Femur (tissue), 1 donor: ENCODE data around the gene MICALL2.
A peak's percentile ranks its signal among the peaks of the same experiment; 100 is the strongest.

ENCODE experiments used
- DNase-seq: peaks from one replicate; pipeline ENCODE4 v3.0.0-alpha.2; 2017

MICALL2 gene

DNA sequence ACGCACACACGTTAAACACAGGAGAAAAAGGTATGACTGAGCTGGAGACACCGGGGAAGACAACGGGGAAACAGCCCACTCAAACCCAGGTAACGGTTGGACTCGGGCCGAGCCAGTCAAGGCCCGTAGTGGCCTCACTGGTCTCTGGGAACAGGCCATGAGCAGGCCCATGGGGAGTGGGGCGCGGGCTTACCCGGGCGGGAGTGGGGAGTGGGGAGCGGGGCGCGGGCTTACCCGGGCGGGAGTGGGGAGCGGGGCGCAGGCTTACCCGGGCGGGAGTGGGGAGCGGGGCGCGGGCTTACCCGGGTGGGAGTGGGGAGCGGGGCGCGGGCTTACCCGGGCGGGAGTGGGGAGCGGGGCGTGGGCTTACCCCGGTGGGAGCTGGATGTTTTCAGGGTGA, 33.4 kb upstream of the MICALL2 start:
- no peak for DNase-seq

DNA sequence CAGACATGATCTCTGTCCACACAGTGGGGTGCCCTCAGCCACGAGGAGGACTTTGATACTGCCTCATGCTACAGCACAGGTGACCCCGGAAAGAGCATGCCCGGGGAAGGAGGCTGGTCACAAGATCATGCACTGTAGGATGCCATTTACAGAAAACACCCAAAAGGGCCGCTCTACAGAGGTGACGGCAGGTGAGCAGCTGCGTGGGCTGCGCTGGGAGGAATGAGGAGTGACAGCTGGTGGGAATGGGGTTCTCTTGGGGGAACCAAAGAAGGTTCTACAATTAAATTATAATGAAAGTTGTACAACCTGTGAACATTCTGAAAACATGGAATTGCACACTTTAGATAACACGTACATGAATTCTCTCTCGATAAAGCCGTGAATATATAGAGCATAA, 33.0 kb upstream of the MICALL2 start:
- no peak for DNase-seq

- DNase-seq: no peak
Measured at GRCh38 chr7:1490837-1491236, 31.6 kb upstream of the MICALL2 start.

DNA sequence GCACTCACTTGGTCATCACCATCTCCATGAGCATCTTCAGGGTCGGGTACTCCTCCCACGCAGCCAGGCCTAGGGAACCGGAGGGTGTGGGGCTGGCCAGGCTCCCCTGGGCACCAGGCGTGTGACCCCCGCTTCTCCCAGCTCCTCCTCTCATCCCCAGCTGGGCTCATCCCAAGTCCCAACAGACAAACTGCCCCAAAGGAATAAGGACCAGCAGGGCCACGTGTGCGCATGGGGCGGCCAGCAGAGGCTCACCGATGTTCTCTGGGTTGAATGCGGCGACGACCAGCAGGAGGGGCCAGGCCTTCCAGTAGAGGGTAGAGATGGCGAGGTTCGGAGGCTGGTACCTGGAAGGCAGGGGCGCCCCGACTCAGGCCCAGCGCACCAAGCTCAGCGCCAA, 30.1 kb upstream of the MICALL2 start:
- DNase-seq: no peak

- no peak for DNase-seq
Measured at GRCh38 chr7:1488016-1488415, 28.7 kb upstream of the MICALL2 start.

- no peak for DNase-seq
Measured at GRCh38 chr7:1487466-1487865, 28.2 kb upstream of the MICALL2 start.

DNA sequence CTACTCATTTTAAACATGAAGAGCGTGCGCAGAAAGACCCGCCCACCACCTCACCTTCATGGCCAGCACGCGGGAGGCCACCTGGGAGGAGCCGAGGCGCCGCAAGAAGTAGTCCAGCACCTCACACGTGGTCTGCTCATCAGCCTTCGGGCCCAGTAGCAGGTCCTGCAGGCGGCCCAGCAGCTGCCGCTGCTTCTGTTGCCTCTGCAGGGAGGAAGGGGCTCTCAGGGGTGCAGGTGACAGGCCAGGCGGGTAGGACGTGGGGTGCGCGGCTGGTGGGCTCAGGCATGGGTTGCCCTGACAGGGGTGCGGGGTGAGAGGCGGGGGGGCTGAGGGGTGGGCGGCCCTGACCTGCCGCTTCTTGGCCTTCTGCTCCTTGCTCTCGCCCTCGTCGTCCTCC, 27.3 kb upstream of the MICALL2 start:
- DNase-seq: no peak

DNA sequence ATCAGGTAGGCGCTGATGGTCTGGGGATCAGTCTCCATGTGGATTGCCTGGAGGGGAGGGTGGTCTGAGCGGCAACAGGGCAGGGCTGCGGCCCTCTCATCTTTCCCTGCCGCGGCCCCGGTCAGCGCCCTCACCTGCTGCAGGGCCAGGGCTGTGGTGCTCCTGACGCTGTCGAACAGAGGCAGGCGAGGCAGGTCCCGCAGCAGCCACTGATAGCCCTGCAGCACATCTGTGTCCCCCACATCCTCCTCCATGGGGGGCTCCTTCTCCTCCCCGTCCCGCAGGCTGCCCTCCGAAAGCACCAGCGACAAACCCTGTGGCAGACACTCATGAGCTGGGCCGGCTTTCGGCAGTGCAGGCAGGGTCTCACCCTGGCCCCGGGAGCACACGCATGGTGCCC, 25.9 kb upstream of the MICALL2 start:
- no peak for DNase-seq

GRCh38 chr7:1484569-1484968, 25.3 kb upstream of the MICALL2 start:
- no peak for DNase-seq

DNA sequence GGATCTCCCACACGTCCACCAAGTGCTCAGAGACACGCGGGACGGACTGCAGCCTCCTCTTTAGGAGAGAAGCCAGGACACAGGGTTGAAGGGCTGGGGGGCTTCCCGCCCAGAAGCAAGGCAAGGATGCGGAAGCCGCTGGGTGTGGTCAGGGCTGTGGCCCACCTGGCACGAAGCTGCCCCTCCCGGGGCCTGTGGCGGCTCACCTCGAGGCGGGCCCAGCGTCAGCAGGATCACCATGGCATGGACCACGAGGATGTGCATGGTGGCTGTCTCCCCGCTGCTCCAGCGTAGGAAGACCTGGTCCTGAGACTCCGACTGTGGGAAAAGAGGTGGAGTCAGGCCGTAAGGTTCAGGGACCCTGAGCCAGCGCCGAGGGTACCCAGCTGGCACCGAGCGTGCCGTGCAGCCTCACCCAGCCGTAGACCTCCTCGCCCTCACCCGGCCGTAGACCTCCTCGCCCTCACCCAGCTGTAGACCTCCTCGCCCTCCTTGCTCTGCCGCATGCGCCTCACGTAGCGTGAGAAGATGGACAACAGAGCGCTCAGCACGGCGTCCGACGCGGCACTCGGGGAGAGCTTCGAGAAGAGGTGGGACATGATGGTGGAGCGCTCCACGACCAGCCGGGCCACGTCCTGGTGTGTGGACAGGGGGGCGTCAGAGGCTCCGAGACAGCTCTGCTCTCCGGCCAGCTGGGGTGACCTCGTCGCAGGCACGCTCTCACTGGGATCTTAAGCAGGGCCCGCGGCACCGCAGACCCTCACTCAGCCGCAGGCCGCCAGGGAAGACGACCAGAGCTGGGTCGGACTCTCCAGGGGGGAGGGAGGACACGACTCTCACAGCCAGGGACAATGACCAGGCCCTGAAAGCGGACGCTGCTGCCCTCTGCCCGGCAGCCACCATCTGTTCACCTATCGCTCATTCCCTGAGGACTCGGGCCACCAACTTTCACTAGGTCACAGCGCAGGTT, 24.6 kb upstream of the MICALL2 start:
- no peak for DNase-seq

- no peak for DNase-seq
Measured at GRCh38 chr7:1483079-1483478, 23.8 kb upstream of the MICALL2 start.

DNA sequence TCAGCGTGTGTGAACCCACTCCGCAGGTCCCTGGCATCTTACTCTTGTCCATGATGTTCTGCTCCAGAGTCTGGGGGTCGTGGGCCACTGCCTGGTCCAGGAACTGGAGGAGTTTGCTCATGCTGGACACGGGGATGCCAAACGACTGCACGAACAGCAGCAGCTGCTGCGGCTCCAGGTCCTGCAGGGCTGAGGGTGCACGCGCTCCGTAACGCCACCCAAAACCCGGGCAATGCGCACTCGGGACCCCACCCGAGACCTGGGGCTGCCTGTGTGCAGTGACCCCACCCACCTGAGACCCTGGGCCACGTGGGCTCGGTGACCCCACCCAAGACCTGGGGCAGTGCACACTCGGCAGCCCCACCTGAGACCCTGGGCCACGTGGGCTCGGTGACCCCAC, 22.0 kb upstream of the MICALL2 start:
- DNase-seq: no peak

DNA sequence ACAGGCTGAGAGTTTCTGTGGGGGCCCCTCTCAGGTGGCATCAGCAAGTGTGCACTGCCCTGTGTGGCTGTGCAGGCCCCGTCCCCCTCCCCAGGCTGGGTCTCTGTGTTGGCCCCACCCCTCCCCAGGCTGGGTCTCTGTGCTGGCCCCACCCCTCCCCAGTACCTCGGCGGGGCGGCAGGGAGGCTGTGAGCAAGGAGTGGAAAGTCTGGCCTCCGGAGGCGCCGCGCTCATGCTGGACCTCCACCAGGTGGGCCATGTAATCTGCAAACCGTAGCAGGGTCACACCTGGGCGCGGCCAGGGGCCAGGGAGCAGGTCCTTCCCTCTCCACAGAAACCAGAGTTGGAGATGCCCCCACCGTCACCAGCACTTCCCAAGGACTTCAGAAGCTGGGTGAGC, 21.4 kb upstream of the MICALL2 start:
- no peak for DNase-seq

- no peak for DNase-seq
Measured at GRCh38 chr7:1479287-1479686, 20.0 kb upstream of the MICALL2 start.

DNA sequence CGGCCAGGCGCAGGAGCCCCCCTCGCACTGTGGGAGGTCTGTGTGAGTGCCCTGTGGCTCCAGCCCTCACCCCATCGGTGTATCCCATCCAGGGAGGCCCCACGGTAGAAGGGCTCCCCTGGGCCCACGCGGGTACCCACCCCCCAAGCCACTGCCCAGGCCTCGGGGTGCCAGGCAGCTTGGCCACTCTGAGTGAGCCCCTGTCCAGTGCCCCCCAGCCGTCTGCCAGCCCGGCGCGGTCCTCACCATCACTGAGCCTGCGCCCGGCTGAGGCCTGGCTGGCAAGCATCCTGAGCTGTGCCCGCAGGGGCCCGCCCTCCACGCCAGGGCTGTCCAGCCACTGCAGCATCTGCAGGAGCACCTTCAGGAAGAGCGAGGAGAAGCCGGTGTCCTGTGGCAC, 19.2 kb upstream of the MICALL2 start:
- no peak for DNase-seq

GRCh38 chr7:1476859-1477258, 17.6 kb upstream of the MICALL2 start:
- no peak for DNase-seq

GRCh38 chr7:1475991-1476390, 16.7 kb upstream of the MICALL2 start:
- DNase-seq: no peak

DNA sequence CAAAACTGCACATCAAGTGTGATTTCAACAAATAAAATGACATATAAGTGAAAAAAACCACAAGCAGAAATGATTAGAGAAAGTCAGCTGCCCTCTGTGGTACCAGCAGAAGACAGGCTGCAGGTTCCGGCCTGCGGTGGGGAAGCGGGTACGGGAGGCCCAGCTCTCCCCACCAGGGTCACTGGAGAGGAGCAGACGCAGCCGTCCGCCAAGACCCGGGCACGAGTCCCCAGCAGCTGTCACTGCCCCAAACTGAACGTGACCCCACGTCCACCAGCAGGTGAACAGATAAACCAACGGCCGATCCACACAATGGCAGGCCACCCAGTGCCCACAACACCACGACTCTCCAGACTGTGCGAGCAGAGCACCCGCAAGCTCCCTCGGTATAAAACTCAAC, 16.1 kb upstream of the MICALL2 start:
- DNase-seq: no peak

- DNase-seq: no peak
Measured at GRCh38 chr7:1474736-1475135, 15.5 kb upstream of the MICALL2 start.

DNA sequence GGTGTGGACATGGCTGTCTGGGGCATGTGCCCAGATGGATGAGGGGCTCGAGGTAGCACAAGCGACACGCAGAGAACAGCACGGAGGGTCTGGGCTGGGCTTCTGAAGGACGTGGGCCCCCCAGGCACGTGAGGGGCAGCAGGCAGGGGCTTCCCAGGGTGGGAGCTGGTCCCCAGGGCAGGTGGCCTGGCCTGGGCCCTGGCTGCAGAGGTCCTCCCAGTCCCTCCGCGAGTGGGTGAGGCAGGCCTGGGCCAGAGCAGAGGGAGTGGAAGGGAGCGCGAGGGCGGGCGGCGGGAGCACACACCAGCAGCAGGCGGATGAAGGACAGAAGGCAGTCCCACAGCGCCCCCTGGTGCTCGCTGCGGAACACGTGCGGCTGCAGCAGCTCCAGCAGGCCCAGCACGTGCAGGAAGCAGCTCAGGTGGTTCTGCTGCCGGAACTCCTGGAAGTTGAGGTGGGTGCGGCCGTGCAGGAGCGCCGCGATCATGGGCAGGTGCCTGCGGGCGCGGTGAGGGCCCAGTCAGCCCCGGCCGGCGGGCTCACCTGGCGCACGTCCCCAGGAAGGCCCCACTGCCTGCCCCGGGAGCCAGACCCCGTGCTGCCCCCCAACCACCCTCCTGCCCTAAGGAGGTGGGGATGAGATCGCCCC, 14.7 kb upstream of the MICALL2 start:
- peak; percentile 88 for DNase-seq

DNA sequence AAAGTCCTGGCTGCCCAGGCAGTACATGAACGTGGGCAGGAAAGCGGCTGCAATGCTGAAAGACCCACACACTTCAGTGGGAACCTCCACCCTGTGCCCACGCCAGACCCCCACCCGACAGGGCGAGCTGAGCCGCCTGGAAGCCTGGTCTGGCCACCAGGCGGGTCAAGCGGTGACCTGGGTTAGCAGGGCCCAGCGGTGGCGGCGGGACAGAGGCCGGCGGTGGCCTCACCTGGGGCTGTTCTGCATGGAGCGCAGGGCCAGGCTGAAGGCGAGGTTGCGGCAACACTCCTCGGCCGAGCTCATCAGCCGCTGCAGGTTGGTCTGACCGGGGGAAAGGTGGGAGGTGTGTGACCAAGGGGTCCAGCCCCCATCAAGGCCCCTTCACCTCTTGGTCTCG, 11.6 kb upstream of the MICALL2 start:
- DNase-seq: no peak

- no peak for DNase-seq
Measured at GRCh38 chr7:1468643-1469298, 9.5 kb upstream of the MICALL2 start.

DNA sequence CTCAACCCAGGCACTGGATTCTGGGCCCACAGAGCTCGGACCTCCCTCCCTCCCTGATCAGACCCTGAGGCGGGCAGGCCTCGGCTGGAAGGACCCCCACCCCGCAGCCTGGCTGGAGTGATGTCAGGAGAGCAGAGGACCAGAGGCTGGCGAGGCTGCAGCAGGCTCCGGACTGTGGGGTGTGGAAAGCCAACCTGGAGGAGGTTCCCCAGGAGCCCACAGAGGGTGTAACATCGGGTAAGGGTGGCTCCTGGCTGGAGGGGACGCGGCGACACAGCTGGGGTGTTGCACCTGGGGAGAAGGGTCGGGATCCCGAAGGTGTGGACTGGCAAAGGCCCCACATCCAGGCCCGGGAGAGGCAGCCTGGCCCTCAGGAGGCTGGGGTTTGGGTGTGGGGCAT, 8.9 kb upstream of the MICALL2 start:
- no peak for DNase-seq
